Stimulated activated CD8-positive, alpha-beta memory T cell treated with anti-CD3 and anti-CD28 coated beads, Interleukin-7, amount 100 ng/mL, for 4 hours (primary cell): ENCODE results near the gene C10orf71.
A peak's percentile ranks its signal among the peaks of the same experiment; 100 is the strongest.

Experiments
- DNase-seq, 2 donors: peaks; one replicate each; pipeline ENCODE4 v3.0.0-alpha.2; 2020; ENCODE audit warnings: low read depth in 2 of 2

C10orf71 gene, protein sequence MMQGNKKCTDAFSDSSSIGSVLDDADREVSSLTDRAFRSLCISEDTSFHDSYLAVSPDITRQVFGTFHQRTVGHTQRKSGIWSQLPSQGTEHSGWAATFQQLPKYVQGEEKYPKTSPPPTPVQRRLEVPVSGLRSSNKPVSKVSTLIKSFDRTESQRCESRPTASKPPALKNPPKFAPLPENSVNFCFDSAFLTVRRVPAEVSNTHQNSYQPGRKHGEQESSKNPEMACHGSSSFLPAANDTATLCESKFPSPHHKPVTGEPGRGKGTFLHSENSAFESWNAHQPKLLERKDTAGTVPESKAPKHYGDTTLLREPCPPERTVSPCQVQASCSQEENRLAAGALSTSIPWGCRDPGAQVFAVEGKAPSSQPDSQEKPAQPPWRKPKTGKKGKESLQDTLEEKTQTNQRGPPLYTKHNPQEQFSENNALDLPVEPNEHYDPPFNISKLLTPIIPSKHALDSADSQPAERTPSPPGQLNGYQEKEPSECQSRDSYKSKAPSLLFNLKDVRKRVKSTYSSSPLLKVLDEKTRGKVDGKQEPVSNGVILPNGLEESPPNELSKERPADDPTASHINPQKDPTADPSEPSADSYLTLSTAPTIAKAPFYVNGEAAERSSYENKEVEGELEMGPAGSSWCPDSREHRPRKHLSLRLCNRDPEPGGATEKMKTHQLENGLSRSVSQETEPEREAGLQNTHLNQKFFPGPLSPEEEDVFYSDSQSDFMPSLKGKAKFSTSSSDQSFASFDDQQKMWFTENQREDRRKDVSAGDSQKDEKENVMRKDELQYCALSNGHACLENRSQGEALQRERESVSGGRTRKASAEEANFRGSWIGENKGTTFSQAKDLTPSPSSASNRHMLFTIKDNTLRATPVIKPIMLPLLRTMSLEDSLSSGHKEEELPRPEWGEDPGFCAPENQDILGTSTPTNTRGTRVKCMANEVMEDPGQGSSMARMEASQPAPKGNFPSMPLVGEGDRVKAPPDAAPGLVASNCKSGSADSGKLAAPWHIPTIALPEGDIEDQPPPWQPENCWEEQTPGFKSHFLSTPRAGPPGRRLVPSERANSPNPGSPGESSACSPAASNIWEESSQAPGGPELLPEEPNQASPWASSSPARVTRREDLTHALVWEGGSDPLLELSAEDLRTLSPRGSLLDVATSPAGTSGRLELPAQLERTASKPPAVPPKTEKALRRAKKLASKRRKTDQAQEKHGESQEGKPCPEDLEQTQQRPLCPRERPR (N-terminal part only)

DNA sequence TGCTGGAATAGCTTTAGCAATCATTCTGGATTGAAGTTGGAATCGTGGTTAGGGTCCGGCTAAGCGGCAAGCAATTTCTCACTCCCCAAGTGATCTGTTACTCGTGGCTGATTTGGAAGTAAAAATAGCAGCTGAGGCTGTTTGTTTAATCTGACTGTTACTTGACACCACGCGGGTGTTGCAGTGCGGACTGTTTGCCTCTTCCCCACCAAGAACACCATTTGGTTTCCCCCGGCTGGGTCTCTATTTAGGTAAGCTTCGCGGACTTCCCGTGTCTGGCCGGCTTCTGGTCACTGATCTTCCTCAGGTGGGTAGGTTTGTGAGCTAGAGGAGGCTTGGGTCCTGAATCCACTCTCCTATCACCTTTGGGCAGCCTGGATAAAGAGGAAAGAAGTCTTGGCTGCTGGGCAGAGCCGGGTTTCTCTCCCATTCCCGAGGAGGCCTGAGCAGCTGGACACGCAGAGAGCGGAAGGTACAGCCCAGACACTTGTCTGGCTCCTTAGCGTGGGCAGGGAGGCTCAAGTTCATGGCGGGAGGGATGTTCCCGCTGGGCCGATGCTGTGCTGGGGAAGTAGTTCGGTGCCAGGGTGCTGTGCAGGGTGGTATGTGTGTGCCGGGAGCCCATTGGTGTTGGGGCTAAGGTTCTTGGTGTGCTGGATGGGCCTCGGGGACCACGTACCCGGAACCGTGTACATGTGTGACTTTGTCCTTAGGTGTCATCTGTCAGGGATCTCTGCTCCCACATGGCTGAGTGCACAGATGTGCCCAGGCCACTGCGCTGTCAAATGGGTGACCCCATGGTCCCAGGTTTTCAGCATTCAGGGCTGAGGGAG, at the start of gene C10orf71:
Gene C10orf71 (plus strand): TSS at position 188 of the 833 bp plus-strand sequence. CDS start 23,376 bp downstream, outside the sequence.
- DNase-seq = no peak

DNA sequence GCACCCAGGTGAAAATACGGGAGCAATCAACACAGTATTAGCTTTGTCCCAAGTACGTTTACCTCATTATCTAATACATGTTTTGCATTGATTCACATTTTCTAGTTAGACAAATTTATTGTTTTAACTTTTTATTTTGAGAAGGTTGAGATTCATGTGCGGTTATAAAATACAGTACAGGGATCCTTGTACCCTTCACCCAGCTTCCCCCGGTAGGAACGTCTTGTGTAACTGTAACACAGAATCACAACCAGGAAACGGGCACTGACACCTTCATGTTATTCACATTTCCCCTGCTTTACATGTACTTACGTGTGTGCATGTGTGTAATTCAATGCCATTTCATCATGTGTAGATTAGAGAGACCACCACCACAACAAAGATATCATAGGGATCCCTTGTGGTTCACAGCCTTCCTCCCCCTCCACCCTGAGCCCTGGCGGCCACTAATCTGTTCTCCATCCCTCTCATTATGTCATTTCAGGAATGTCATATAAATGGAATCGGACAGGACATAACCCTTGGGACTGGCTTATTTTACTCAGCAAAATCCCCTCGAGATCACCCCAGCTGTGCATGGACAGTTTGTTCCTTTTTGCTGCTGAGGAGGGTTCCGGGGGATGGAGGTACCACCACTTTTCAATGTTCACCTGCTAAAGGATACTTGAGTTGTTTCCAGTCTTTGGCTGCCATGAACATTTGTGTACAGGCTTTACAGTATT, 46.5 kb upstream of the C10orf71 start:
- DNase-seq = no peak

DNA sequence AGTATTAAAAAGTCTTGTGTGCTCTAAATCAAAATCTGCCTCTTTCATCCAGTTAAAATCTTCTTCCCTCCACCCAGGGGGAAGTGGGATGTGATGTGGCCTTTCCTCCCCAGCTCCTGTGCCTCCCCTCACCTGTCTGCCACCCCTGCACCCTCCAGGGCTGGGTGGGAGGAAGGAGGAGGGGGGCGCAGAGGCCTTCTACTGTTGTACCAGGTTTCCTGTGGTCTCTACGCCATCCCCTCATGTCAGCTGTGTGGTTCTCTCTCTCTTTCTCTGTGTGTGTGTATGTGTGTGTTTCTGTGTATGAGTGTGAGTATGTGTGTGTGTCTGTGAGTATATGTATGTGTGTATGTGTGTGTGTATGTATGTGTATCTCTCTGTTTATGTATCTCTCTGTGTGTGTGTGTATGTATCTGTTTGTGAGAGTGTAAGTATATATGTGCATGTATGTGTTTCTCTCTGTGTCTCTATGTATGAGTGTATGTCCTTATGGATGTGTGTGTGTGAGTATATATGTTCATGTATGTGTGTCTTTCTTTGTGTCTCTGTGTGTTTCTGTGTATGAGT, 45.5 kb upstream of the C10orf71 start:
- no peak for DNase-seq

DNA sequence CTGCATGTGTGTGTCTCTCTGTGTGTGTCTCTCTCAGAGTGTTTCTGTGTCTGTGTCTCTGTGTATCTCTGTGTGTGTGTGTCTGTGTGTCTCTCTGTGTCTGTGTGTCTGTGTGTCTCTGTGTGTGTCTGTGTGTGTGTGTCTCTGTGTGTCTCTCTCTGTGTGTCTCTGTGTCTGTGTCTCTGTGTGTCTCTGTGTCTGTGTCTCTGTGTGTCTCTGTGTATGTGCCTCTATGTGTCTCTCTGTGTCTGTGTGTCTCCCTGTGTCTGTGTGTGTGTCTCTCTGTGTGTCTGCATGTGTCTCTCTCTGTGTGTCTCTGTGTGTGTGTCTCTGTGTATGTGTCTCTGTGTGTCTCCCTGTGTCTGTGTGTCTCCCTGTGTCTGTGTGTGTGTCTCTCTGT, 44.8 kb upstream of the C10orf71 start:
- no peak for DNase-seq

DNA sequence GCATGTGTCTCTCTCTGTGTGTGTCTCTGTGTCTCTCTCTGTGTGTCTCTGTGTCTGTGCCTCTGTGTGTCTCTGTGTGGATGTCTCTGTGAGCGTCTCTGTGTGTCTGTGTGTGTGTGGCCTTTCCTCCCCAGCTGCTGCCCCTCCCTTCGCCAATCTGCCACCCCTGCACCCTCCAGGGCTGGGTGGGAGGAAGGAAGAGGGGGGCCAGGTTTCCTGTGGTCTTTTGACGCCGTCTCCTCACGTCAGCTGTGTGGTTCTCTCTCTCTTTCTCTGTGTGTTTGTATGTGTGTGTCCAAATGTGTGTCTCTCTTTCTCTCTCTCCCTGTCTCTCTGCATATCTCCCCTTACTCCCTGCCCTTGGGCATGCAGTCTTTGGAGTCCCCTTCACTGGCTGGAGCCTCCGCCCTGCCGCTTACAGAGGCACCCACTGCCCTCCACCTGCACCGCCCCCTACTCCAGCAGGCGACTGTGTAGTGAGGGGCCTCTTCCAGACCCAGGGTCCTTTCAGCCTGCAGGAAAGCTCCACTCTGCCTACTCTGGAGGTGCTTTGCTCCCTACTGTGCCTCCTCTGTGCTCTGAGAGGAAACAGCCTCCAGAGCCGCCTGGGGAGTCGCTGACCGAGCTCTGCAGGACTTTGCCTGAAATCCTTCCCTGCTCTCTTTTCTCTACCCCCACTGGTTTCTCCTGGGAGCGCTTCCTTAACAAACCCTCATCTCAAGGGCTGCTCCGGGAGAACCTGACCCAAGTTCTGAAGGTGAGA, 44.2 kb upstream of the C10orf71 start:
- peak; percentile 8 to 50 for DNase-seq

DNA sequence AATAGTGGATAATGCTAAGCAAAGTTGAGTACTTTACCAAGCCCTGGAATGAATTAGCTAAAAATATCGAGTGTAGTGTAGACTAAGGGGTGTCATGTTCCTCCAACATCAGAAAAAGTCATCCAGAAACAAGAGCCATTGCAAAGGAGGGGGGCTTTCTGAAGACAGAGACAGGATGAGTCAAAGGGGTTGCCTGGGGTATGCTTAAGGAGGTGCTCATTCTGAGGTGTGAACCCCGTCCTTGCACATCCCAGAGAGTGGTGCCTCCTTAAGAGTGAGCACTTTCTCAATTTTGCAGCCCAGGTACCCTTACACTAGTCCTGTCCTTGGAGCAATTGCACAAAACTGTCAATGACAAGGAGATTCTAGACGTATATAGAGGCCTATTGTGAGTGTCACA, 43.1 kb upstream of the C10orf71 start:
- DNase-seq = no peak

DNA sequence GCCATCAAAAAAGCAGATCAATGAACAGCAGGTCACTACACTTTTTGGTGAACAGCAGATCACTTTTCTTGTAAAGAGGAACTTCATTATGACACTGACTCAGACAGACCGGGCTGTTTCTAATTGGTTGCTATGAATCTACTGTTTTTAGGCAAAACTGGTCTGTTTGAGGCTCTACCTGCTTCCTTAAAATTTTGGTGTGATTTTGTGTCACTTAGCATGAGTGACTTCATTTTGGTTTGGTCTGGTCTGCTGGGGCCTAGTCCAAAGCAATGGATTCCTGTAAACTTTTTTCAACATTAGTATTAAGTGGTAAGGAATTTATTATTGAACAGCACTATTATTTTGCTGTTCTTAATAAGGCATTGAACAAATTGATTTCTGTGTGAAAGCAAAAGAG, 41.8 kb upstream of the C10orf71 start:
- DNase-seq = no peak

DNA sequence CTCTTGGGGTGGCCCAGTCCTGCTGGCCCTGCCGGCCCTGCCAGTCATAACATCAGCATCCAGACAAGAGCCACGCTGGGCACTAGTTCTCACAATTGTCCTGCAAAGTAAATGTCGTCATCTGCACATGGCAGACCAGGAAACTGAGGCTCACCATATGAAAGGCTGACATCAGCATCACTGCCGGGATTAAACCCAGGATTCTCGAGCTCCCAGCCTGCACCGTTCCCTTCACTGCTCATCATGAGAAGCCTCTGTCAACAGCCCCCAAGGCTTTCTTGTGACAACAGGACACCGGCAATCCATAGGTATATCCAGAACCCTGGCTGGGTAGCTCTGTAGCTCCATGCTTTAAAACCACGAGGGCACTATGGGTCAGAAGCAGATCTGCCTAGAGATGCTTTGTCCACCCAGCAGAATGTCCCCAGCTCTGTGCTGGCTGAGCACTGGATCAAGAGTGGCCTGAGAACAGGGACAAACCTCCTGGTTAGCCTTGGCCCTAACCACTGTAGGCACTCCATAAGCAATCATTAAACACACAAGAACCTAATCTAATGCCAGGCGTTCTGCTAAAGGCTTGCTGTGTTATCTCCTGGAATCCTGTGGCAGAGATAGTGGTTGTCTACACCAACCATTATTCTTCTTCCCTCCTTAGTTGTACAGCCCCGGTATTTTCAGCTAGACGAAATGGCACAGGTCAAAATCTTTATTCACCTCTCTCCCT, 41.2 kb upstream of the C10orf71 start:
- DNase-seq = no peak

DNA sequence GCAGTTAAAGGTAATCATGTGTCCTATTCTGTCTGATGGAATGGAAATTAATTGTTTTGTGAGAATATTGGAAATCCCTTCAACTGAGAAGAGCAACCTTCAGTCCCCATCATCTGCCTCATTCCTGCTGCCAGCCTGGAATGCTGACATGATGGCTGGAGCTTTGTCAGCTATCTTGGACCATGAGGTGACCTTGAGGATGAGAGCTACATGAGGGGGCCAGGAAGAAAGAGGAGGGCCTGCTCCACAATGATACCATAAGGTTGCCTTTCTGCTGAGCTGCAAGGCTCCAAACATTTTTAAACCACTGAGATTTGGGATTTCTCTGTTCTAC, 40.7 kb upstream of the C10orf71 start:
- DNase-seq = no peak

DNA sequence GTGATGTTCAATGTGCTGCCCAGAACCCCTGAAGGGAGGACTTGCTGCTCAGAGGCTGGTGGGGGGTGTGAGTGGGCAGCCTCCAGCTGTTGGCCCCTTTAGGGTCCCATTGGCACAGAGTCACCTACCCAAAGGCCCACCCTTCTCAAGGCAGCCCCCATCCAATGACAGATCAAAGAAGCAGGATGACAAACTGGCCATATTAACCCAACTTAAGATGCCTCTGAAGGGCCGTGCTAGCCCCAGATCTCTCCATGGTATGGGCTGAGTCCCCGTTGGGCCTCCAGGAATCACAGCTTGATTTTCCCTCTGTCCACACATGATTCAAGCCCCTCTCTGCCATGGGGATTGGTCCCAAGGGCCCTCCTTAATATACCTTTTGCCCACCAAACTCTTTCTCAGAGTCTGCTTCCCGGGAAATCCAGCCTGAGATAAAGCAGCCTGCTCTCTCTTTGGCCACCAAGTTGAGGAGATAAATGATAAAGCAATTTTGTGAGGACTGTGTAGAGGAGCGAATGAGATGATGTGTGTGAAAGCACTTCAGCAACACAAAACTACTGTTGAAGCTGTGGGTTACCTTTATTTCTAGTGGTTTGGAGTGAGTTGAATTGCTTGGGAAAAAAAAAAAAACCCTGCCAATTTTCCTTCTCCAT, 38.2 kb upstream of the C10orf71 start:
- DNase-seq = no peak

DNA sequence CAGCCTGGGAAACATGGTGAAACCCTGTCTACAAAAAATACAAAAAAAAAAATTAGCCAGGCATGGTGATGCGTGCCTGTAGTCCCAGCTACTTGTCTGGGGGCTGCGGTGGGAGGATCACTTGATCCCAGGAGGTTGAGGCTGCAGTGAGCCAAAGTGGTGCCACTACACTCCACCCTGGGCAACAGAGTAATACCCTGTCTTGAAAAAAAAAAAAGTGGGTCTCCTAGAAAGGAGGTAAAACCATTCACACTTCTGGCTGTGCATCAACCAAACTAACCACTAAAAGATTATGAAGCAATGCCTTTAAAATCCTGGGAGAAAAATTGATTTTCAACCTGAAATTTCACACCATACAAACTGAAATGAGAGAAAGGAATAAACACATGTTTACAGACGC, 35.4 kb upstream of the C10orf71 start:
- no peak for DNase-seq

DNA sequence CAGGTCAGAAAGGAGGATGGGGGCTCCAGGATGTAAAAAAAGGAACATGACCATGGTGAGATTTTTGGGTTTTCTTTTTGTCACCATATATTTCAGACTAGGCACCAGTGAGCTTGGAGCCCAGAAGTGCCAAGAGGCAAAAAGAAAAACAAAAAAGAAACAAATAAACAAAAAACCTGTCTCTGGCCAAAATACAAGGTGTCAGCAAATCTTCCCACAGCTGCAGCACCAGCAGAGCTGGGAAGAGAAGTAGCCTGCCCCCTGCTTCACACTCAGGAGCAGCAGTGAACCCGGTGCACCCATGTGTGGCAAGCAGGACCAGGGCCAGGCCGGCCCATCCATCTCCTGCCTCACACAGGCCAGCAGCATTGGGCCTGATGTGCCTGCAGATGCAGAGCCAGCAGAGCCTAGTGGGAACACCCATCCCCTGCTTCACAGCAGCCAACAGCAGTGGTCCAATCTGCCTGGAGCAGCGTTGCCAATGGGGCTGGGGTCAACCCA, 34.7 kb upstream of the C10orf71 start:
- DNase-seq = no peak

DNA sequence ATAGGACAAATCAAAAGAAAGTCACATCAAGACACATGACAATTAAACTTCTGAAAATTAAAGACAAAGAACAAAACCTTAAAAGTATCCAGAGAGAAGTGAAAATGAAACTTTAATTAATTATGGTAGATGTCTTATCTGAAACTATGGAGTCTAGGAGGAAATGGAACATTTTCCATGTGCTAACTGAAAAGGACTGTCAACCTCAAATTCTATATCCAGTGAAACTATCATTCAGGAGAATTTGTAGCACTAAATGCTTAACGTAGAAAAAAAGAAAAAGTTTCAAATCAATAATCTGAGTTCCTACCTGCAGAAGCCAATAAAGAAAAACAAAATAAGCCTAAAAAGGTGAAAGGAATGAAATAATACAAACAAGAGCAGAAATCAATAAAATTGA, 33.1 kb upstream of the C10orf71 start:
- DNase-seq = no peak

DNA sequence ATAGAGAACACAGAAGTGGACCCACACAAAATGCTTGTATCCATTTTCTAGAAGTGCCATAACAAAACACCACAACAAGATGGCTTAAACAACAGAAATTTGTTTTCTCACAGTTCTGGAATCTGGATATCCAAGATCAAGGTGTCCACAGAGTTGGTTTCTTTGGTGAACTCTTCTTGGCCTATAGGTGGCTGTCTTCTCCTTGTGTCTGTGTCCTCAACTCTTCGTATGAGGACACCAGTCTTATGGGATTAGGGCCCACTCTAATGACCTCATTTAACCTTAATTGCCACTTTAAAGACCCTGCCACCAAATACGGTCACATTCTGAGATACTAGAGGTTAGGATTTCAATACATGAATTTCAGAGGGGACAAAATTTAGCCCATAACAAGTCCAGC, 30.8 kb upstream of the C10orf71 start:
- no peak for DNase-seq

DNA sequence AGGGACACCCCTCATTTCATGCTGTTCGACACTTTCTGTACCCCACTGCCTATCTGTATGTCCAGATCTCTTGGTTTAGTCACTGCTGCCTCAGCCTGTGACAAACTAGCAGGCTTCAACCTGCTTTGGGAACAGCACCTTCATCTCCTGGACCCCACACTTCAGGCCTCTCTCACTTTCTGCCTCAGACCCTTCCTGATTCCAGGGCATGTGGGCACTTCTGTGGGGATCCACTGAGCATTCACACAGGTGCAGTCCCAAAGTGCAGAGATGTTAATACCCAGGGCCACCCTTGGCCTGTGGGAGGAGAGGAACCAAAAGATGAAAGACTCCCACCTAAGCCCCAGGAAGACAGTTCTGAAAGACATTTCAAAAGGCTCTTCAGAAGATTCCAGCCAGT, 29.4 kb upstream of the C10orf71 start:
- no peak for DNase-seq

DNA sequence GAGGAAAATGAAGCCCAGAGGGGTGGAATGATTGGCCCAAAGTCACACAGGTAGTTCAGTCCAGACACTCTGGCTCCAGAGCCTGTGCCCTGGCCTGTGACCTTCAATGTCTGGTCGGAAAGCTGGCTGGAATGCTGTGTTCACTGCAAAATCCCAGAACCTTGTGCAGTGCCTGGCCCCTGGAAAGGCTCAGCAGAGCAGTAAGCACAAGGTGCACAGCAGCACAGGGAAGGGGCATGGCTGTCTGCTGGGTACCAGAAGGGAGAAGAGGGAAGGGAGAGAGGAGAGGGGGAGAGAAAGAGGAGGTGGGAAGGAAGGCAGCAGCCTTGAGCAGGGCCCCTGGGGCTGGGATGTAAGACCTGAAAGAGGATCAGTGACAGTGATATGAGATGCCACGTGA, 28.4 kb upstream of the C10orf71 start:
- DNase-seq = no peak

DNA sequence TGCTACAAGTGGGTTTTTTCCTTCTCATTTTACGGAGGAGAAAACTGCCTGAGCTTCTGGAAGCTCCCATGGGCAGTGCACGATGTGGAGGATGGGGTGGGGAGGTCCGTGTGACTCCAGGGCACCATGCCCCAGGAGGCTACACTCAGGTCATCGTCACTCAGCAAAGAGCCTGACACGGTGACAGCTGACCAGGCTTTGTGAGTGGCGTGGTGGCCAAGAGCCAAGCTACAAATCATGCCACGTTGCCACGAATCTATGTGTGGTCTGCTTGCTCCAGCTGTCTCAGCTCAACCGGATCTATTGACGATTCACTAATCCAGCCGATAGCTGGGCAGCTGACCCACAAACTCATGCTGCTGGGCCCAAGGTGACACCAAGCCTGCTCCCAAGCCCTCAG, 27.6 kb upstream of the C10orf71 start:
- no peak for DNase-seq
